Measurements from ENCODE around the gene SETD9.
A peak's percentile ranks its signal among the peaks of the same experiment; 100 is the strongest.

SETD9 gene

GRCh38 chr5:56909294-56910209 is at the start of gene SETD9:
Gene SETD9, plus strand, starts transcription at chr5:56909596. Its CDS starts 50 bp downstream, at chr5:56909646.
- peak; percentile 86 for DNase-seq

- no peak for DNase-seq
These were observed 47.4 kb upstream of the SETD9 start for GRCh38 chr5:56861893-56862485.

GRCh38 chr5:56862909-56863308 is 46.5 kb upstream of the SETD9 start:
- no peak for DNase-seq

GRCh38 chr5:56871777-56872176 is 37.6 kb upstream of the SETD9 start:
- DNase-seq, result no peak

GRCh38 chr5:56873056-56873455 is 36.3 kb upstream of the SETD9 start:
- DNase-seq, result no peak

- no peak for DNase-seq
These were observed 33.1 kb upstream of the SETD9 start for GRCh38 chr5:56876327-56876726.

- DNase-seq, result no peak
These were observed 27.8 kb upstream of the SETD9 start for GRCh38 chr5:56881571-56881970.

GRCh38 chr5:56893251-56893951 is 16.0 kb upstream of the SETD9 start:
- DNase-seq, result no peak

- no peak for DNase-seq
These were observed 12.6 kb upstream of the SETD9 start for GRCh38 chr5:56896763-56897162.

- no peak for DNase-seq
These were observed 11.2 kb upstream of the SETD9 start for GRCh38 chr5:56898213-56898612.

GRCh38 chr5:56900395-56900794 is 9.0 kb upstream of the SETD9 start:
- DNase-seq, result no peak

- peak; percentile 35 for DNase-seq
These were observed 8.4 kb upstream of the SETD9 start for GRCh38 chr5:56900858-56901578.

GRCh38 chr5:56908942-56909293 is 478 bp upstream of the SETD9 start:
- no peak for DNase-seq

GRCh38 chr5:56910210-56910965 is 992 bp downstream of the SETD9 start:
- no peak for DNase-seq

- DNase-seq, result no peak
These were observed 4.4 kb downstream of the SETD9 start for GRCh38 chr5:56913766-56914165.

GRCh38 chr5:56914678-56915077 is 5.3 kb downstream of the SETD9 start:
- DNase-seq, result no peak

GRCh38 chr5:56917534-56917933 is 8.1 kb downstream of the SETD9 start:
- DNase-seq, result no peak

- DNase-seq, result no peak
These were observed 8.7 kb downstream of the SETD9 start for GRCh38 chr5:56918054-56918453.

- DNase-seq, result no peak
These were observed 10.7 kb downstream of the SETD9 start for GRCh38 chr5:56919942-56920662.

- no peak for DNase-seq
These were observed 13.5 kb downstream of the SETD9 start for GRCh38 chr5:56922922-56923321.

GRCh38 chr5:56934325-56934724 is 24.9 kb downstream of the SETD9 start:
- no peak for DNase-seq

- no peak for DNase-seq
These were observed 29.5 kb downstream of the SETD9 start for GRCh38 chr5:56938858-56939257.

All from NCI-H2171 treated with DMSO at 0.1 percent for 48 hours (cell line).